ENCODE measurements around the gene CNDP1.
"Not testable (repeated sequence)": the region's sequence is repeated elsewhere in the genome, so short reads cannot be mapped to it uniquely, and the experiment has no call there.

CNDP1 gene

DNA sequence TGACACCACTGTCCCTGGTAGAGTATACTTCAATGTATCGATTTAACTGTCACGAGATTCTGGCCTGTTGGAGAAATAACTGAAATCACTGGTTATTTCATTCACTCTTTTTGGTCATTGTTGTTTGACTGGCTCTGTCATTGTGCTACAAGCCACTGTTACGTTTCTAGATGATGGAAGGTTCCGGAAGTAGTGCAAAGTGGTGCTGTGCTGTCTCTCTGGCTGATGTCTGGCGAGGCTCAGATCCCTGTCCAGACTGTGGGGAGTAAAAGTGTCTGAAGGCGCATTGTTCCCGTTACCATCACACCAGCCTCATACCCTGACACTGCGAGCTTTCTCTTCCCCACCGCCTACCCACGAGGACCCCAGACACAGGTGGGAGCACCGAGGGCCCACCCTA is 11.7 kb downstream of the CNDP1 start:
- DNase-seq (ENCODE audit: low read depth): no peak

DNA sequence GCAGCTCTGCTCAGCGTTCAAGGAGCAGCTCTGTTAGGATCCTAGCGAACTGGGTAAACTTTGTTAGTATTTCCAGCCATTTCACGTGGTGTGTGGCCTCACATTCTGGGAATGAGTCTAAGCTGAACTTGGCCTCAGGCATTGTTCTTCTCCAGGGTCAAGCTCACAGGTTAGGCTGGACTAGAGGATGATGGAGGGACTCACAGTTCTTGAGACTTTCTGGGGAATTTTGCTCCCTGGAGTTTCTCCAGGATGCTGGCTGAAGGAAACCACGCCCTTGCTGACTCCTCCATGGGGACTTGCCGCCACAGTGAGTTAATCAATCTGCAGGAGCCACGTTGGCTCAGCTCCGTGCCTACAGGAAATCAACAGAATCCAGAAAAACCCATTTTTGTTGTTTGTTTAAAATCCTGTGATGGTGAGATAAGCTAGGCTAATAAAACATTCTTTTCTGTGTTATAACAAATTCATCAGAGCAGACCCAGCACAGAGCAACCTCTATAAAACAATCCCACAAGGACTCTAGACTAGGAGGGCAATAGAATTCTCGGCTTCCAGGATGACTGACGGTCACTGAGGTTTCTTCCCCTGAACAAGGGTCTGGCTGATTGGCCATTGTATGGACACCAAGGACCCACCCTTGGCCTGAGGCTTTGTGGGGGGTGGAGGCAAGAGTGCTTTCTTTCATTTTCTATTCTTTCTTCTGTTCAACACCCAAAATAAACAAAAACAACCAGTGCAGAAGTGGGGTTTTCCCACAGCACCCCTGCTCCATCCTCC is 12.6 kb downstream of the CNDP1 start:
- peak; percentile 0 for DNase-seq (ENCODE audit: low read depth)

DNA sequence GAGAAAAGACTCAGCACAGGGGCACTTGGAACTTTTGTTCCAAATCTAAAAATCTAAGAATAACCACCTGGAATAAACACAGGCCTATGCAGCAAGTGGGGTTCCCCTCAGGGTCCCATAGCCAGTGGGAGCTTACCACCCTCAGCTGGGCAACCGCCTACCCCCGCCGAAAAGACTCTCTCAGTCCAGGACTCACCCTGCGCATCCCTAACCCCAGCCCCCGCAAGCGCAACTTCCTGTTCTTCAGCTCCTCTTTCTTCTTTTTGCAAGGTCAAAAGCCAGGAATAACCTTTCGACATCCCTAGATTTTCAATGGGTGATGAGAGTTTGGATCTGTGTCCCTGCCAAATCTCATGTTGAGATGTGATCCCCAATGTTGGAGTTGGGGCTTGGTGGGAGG is 13.6 kb downstream of the CNDP1 start:
- no peak for DNase-seq (ENCODE audit: low read depth)

DNA sequence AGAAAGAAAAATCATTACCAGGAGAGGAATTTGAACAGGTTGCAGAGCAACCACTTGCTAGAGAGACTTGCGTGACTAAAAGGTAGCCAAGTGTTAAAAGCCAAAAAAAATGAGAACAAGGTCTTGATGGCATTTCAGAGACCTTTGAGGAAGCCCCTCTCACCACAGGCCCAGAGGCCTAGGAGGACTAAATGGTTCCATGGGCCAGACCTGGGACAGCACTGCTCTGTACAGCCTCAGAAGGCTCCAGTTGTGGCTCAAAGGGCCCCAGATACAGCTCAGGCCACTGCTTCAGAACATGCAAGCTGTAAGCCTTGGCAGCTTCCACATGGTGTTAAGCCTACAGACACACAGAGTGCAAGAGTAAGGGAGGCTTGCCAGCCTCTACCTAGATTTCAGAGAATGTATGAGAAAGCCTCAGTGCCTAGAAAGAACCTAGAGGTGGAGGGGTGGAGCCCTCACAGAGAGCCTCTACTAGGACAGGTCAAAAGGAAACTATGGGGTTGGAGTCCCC is 15.3 kb downstream of the CNDP1 start:
- no peak for DNase-seq (ENCODE audit: low read depth)

DNA sequence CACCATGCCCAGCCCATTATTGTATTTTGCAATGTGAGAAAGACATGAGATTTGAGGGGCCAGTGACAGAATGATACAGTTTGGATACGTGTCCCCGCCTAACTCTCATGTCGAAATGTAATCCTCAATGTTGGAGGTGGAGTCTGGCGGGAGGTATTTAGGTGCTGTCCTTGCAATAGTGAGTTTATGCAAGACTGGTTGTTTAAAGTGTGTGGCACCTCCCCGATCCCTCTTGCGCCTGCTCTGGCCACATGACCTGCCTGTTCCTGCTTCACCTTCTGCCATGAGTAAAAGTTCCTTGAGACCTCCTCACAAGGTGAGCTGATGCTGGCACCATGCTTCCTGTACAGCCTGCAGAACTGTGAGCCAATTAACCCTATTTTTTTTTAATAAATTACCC is 16.6 kb downstream of the CNDP1 start:
- DNase-seq (ENCODE audit: low read depth): no peak

DNA sequence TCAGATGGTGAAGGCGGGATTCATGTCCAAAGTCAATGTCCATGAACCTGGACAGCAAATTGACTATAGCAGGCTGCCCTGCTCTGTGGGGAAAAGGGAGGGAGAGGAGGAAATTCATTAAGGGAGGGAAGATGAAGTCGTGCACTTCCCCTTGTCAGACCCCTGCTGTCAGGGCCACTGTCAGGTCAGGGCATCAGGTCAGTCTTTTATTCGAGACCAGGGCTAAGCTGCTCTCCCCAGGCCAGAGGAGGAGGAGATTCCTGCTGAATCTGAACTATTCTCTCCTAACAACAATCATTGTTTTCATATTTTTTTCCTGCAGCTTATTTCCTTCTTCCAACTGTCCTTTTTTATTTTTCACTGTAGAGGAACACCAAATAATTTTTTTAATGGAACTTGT is 17.2 kb downstream of the CNDP1 start:
- DNase-seq (ENCODE audit: low read depth): no peak

DNA sequence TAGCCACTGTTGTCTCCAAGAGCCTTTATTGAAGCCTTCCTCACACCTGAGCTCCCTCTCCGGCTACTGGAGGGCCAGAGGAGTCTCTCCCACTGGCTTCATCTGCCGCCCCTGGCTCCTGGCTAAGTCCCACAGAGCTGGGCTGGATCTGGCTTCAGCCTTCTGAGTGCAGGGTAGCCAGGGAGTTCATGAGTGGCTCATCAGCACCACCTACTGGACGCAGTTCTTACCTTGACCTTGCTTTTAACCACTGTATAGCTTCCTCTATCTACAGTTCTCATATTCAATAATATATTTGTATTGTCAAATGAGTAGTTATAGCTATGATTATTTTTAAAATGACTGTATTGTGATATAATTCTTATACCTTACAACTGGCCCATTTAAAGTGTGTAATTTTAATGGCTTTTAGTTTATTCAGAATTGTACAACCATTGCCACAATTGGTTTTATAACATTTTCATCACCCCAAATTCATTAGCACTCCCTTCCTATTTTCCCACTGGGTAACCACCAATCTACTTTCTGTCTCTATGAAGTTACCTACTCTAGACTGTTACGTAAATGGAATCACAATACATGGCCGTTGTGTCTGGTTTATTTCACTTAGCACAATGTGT is 17.7 kb downstream of the CNDP1 start:
- DNase-seq (ENCODE audit: low read depth): peak; percentile 15

DNA sequence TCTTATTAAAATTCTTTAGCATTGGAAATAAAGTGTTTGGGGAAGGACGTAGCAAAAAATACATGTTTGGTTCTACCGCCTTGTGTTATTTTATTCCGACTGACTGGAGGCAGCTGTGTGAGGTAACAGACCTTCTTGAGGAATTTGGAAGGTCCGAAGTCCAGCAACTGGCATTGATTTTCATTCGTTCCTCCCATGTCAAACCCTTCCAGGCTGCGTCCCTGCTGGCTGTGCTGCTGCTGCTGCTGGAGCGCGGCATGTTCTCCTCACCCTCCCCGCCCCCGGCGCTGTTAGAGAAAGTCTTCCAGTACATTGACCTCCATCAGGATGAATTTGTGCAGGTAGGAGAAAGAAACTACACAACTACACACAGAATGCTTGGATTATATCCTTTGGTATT is 21.8 kb downstream of the CNDP1 start:
- DNase-seq (ENCODE audit: low read depth): no peak

DNA sequence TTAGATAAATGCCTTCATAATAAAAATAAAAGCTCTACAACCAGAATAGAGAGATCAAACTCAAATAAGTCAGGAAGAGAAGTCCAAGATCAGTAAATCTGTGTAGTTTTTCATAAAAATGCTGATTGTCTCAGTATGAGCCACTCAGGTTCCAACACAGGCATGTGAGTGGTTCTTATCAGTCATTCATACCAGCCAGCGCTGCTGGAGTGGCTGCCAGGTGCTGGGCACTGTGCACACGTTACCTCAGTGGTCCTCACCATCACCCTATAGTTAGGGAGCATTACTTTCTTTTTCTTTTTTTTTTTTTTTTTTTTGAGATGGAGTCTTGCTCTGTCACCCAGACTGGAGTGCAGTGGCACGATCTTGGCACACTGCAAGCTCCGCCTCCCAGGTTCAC is 23.8 kb downstream of the CNDP1 start:
- DNase-seq (ENCODE audit: low read depth): no peak

DNA sequence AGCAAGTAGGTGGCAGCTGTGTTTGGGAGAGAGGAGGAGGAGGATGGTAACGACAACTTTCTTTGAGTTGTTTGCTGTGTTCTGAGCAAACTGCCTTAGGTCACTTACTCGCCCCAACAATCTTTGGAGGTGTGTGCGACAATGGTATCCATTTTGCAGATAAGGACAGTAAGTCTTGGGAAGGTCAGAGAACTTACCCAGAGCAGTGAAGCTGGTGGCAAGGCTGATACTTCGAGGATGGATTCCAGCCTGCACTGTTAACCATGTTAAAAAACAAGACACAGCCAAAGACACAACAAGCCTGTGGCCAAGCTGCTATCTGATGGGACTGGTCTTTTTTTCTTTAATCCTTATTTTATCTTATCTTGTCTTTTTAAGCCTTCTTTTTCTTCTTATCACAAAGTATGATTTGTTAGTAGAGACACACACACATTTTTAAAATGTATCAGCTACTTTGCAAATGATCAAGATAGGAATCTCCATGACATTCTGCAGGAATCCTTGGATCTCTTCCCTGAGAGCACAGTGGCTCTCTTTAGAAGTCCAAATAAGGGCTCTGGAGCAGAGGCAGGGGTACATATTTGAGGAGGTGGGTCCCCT is 27.9 kb downstream of the CNDP1 start:
- no peak for DNase-seq (ENCODE audit: low read depth)

DNA sequence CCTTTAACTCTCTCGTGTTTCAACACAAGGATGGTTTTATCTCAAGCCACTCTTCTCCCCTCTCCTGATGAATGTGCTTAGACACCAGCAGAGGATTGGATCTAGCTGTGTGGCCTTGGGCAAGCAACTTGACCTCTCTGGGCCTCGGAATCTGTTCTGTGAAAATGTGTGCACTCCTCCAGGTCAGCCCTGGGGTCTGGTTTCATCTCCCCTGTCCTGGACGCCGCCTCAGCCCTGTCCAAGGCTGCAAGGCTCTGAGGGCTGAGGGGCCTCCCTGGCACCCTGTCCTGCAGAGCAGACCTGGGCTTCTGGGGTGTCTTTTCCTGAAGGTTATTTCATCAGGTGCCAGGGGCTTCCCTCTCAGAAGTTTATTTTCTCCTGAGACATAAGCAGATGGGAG is 28.5 kb downstream of the CNDP1 start:
- DNase-seq (ENCODE audit: low read depth): no peak

DNA sequence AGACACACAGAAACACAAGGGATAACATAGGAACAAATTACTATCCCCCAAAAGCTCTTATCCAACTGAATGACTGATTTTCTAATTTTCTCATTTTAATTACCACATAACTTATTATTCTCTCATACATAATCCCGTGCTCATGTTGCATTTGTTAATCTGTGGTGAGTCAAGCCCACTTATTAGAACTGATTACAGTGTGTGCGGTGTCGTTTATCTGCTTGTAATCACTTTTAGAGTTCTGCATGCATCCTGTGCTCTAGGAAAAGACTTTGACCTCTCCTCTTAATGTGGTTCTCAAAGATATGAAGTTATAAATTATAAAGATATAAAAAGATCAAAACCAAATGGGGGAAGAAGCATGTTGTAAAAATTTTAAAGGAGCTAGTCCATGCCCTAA is 29.7 kb downstream of the CNDP1 start:
- DNase-seq (ENCODE audit: low read depth): no peak

DNA sequence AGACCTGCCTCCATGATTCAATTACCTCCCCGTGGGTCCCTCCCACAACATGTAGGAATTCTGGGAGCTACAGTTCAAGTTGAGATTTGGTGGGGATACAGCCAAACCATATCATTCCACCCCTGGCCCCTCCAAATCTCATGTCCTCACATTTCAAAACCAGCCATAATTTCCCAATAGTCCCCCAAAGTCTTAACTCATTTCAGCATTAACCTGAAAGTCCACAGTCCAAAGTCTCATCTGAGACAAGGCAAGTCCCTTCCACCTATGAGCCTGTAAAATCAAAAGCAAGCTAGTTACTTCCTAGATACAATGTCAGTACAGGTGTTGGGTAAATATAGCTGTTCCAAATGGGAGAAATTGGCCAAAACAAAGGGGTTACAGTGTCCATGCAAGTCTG is 30.9 kb downstream of the CNDP1 start:
- DNase-seq (ENCODE audit: low read depth): not testable (repeated sequence)

DNA sequence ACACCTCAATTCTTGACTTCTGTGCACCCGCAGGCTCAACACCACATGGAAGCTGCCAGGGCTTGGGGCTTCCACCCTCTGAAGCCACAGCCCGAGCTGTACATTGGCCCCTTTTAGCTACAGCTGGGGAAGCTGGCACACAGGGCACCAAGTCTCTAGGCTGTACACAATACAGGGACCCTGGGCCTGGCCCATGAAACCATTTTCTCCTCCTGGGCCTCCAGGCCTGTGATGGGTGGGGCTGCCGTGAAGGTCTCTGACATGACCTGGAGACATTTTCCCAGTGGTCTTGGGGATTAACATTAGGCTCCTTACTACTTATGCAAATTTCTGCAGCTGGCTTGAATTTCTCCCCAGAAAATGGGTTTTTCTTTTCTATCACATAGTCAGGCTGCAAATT is 31.7 kb downstream of the CNDP1 start:
- not testable (repeated sequence) for DNase-seq (ENCODE audit: low read depth)

DNA sequence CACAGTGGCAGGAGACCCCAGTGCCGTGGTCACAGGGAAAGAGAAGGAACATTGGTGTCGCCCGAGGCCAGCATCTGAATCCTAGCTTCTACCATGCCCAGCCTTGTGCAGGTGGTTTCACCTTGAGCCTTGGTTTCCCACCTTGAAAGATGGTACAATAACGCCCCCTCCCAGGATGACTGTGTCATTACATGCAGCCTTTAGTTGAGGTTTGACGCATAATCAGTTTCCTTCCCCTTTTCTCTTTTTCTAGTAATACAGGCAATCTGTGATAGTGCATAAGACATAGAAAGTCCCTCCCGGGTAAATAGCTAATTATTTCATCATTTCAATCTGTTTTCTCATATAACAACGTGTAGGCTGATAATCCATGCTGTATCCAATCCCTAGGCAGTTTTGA is 33.5 kb downstream of the CNDP1 start:
- DNase-seq (ENCODE audit: low read depth): no peak

DNA sequence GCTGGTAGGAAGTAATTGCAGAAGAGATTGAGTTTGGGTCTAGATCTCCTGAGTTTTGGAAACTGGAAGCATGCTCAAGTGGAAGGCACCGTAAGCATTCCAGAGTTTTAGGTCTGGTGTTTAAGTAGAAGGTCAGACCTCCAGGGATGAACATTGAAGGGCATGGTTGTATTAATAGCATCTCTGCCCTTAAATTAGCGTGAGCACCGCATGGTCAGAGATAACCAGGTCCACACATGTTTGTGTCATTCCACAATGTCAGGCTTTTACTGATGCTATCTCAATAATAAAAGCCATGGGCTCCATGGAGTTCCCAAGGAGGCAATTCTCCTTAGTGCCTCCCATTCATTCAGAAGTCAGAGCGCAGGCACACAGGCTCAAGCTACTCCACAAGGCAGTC is 35.1 kb downstream of the CNDP1 start:
- DNase-seq (ENCODE audit: low read depth): no peak

DNA sequence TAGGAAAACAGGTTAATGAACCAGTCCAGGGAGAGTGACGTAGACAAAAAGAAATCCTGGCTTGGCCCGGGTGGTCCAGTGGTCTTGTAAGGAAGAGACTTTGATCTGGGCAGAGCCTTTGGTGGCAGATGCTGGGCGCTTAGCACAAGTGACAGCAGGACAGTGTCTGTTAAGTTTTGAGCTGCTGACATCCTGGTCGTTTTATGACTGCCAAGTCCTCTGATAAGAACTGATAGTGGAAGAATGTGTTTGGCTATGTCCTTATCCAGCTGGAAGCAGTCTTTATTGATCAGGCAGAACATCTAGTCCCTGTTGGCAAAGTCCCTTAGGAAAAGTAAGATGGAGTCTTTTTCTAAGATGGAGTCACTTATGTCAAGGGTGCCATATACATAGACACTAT is 36.0 kb downstream of the CNDP1 start:
- DNase-seq (ENCODE audit: low read depth): no peak

DNA sequence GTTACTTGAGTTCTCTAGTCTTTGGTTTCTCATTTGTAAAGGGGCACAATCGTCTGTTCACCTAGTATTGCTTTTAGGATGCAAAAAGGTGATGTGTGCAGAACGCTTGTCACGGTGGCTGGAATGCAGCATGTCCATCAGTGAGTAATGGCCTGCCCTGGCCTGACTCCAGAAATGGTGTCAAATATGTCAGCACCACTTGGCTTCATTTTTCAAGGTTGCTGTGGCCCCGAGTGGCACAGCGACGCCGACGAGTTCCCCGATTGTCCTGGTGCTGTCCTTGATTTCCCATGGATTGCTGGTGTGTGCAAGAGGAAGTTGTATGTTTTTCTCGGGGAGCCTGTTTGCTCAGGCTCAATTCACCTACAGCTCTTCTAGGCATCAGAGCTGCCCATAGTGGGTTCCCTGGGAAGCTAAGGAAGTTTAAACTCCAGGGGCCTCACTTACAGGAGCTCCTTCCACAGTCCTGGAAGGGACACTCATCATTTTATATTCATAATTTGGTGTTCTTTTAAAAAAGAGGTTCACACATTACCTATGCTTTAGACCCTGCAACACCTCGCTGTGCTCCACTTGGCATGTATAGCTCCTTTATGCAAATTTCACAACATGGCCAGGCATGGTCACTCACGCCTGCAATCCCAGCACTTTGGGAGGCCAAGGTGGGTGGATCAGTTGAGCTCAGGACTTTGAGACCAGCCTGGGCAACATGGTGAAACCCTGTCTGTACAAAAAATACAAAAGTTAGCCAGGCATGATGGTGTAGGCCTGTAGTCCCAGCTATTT is 37.8 kb downstream of the CNDP1 start:
- DNase-seq (ENCODE audit: low read depth): no peak

DNA sequence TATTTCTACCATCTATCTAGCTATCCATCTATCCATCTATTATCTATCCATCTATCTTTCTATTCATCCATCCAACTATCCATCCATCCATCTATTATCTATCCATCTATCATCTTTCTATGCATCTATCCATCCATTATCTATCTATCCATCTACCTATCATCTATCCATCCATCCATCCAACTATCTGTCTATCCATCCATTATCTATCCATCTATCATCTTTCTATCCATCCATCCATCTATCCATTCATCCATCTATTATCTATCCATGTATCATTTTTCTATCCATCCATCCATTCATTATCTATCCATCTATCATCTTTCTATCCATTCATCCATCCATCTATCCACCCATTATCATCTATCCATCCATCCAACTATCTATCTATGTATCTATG is 38.8 kb downstream of the CNDP1 start:
- DNase-seq (ENCODE audit: low read depth): no peak

DNA sequence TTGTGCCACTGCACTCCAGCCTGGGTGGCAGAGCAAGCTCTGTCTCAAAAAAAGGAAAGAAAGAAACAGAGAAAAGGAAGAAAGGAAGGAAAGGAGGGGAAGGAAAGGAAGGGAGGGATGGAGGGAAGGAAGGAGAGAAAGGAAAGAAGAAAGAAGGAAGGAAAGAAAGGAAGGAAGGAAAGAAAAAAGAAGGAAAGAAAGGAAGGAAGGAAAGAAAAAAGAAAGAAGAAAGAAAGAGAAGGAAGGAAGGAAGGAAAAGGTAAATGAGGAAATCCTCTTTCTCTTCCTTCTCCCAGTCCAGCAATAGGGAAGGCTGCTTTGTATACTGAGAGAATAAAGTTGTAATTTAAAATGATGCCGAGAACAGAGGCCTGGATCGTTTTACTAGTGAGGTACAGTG is 40.6 kb downstream of the CNDP1 start:
- no peak for DNase-seq (ENCODE audit: low read depth)

DNA sequence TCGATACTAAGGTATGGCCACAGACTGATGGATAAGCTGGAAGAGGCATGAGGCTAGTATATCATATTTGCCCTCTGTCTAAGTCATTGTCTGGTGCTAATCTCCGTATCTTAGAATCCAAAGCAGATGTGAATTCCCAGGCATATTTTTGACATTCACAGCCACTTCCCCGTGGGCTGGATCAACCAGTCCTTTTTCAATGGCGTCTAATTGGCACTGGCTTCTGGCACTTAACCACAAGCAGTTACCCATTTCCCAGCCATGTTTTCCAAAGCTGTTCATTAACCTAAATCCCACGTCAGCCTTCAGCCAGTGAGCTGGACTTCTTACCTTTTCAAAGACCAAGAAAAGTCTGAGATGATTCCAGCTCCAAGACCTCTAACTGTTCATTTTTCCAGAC is 42.7 kb downstream of the CNDP1 start:
- DNase-seq (ENCODE audit: low read depth): no peak

DNA sequence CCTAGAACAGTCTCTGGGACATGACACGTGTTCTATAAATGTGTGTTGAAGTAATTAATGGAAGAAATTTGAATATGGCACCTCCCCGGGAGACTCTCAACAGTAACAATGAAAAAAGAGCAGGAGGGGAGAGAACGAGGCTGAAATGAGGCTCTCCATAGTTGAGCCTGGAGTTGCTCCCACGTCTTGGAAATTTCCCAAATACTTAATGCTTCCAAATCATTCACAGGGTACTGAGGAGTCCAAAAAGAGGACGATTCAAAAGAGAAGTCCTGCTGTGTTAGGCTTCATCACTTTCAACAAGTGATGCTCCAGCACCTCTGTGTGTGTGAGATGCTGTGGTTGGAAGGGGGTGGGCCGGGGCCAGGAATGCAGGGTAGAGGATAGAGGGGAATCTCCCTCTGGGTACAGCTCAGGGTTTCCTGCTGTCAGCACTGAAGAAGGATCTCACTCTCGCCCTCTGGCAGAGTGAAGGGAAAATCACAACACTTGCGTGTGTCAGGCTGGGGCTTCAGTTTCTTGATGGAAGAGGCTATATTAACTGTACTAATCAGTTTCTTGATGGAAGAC is 45.3 kb downstream of the CNDP1 start:
- DNase-seq (ENCODE audit: low read depth): no peak
